COR-L47 (cell line): ENCODE results near the gene TGIF2LX.
"Not testable (repeated sequence)": the region's sequence is repeated elsewhere in the genome, so short reads cannot be mapped to it uniquely, and the experiment has no call there.

ENCODE experiments used
- DNase-seq: peaks from one replicate; lab custom pipeline; 2025; lab: John Stamatoyannopoulos, UW

Gene TGIF2LX

DNA sequence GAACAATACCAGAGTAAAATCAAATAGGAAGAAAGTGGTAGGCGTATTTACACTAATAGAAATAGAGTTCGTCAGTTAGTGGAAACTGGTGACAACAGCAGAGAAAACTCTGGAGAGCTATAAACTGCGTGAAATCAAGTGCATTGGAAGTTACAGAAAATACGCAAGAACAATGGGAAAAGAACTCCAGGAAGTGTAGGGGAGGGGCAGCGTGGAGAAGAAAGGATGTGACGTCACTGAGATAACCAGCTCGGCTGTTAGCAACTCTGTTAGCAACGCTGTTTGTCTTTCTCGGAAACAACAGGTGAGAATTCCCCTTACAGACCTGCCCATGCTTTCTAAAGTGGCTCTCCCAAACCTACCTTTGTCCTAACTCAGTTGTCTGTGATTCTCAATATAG is at the start of gene TGIF2LX:
TGIF2LX (plus strand) TSS at position 244 of the 400 bp plus-strand sequence. CDS start 178 bp downstream, outside the sequence.
- DNase-seq, result not testable (repeated sequence)

DNA sequence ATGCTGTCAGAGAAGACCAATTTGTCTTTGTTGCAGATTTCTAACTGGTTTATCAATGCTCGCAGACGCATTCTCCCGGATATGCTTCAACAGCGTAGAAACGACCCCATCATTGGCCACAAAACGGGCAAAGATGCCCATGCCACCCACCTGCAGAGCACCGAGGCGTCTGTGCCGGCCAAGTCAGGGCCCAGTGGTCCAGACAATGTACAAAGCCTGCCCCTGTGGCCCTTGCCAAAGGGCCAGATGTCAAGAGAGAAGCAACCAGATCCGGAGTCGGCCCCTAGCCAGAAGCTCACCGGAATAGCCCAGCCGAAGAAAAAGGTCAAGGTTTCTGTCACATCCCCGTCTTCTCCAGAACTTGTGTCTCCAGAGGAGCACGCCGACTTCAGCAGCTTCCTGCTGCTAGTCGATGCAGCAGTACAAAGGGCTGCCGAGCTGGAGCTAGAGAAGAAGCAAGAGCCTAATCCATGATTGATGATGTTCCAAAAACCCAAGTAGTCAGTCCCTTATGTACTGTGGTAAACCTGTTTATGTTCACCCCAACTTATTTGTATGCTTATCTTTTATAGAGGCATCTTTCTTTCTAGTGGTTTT is 728 bp downstream of the TGIF2LX start:
- DNase-seq, result not testable (repeated sequence)

DNA sequence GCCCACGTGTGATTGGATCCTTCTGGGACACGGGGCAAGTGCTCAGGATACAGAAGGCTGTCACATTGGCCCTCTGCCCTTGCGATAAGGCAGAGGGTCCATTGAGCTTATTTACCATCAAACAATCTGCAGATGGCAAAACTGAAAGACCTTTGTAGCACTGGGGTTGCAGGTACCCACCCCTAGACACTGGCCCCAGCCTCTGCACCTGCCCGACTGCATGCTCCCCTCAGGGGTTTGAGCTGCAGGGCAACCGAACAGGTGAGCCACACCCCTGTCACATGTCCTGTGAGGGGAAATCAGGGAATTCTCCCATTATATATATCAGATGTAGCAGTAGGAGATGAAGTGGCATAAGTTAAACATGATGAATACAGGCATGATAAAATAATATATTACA is 21.4 kb downstream of the TGIF2LX start:
- DNase-seq, result not testable (repeated sequence)

GRCh38 chrX:89965588-89965987 is 43.9 kb downstream of the TGIF2LX start:
- DNase-seq, result not testable (repeated sequence)
